ENCODE data around the gene INPP5D. TPM values are rescaled to one million over a fixed set of nuclear protein-coding genes. Genes with fewer than 3 reads are reported as not detected.

Gene INPP5D
- total RNA-seq, 1 experiment from 2014 or later: 12.7 TPM

- Histone ChIP-seq H2BK20ac (ENCODE audit: low read depth, low read length, poor library complexity, severe bottlenecking) (no peak overlapping the region), H2BK120ac (ENCODE audit: low read depth, low read length, poor library complexity, severe bottlenecking) (no peak overlapping the region), H3K14ac (ENCODE audit: insufficient read depth, low read length) (no peak overlapping the region), H3K4ac (ENCODE audit: low read depth, low read length) (no peak overlapping the region), H3K79me1 (ENCODE audit: insufficient read depth, low read depth, low read length, poor library complexity, severe bottlenecking) (peaks cover 12% of the 10 kb centered on the region), H4K91ac (ENCODE audit: insufficient read length, low read depth, low read length) (no peak overlapping the region), H3K23me2 (ENCODE audit: insufficient read length, low read depth, low read length, poor library complexity, severe bottlenecking) (peaks cover 6% of the 10 kb centered on the region), H3K23ac (ENCODE audit: insufficient read length, low read depth, low read length) (no peak overlapping the region), H2AK5ac (ENCODE audit: insufficient read length, low read length) (no peak overlapping the region), H3K4me1 (ENCODE audit: insufficient read depth, low read length) (peaks cover 3% of the 10 kb centered on the region; the same call in 1 of the 2 replicates), H3K9me3 (ENCODE audit: control insufficient read depth, low read depth, low read length) (peaks cover 7% of the 10 kb centered on the region), H3K79me2 (ENCODE audit: insufficient read depth, low read length) (peaks cover 16% of the 10 kb centered on the region; the same call in 1 of the 2 replicates), H3K4me2 (ENCODE audit: insufficient read depth, insufficient read length, low read length) (no peak overlapping the region), H2BK12ac (ENCODE audit: insufficient read length, low read depth, low read length) (no peak overlapping the region), H2BK5ac (ENCODE audit: insufficient read length, low read length) (no peak overlapping the region), H3K18ac (ENCODE audit: insufficient read length, low read depth, low read length) (no peak overlapping the region), H4K8ac (replicated peaks; ENCODE audit: insufficient read length, low read depth, low read length) (no peak overlapping the region), H3K27ac (ENCODE audit: insufficient read length, low read depth, low read length) (no peak overlapping the region), H3K27me3 (ENCODE audit: insufficient read depth, low read length) (no peaks in the 10 kb centered on the region), H2BK15ac (ENCODE audit: low read depth, low read length) (no peak overlapping the region), H4K5ac (ENCODE audit: insufficient read length, low read depth, low read length) (no peak overlapping the region), H2AFZ (ENCODE audit: low read length) (no peak overlapping the region), H4K20me1 (ENCODE audit: control insufficient read depth, insufficient read depth, insufficient read length) (no peaks in the 10 kb centered on the region), H3K9ac (ENCODE audit: extremely low read depth, insufficient read length, low read length) (no peak overlapping the region), H3T11ph (ENCODE audit: low read length) (no peak overlapping the region), H3K56ac (ENCODE audit: insufficient read length, low read depth, low read length) (no peak overlapping the region)
- peaks cover 5% of the 10 kb centered on the region for H3K27me3 Mint-ChIP-seq (ENCODE audit: low read depth)
- DNase-seq: no peak
- no peak overlapping the region for H3K27ac Mint-ChIP-seq
- peaks cover 12 to 18% of the 10 kb centered on the region in 2 experiments for H3K9me3 Mint-ChIP-seq
- H3K36me3 Mint-ChIP-seq (ENCODE audit: insufficient read depth in 1 of 3, low read depth in 3 of 3): peaks cover 9 to 18% (median 14%) of the 10 kb centered on the region in 3 experiments; a peak in 6 of 7 replicates
- no peak overlapping the region for H3K4me3 Mint-ChIP-seq
- peaks cover 5 to 6% of the 10 kb centered on the region in 2 experiments for H3K4me1 Mint-ChIP-seq
- no peak for TF ChIP-seq CTCF (conservative IDR thresholded peaks at IDR 0.05)
- no CpG with 5 or more reads among the region's 7 CpGs for WGBS (ENCODE audit: extremely low coverage, insufficient read length, low lambda C conversion rate)
These were observed 188.9 kb downstream of the INPP5D start for GRCh38 chr2:233248999-233249398.
